Ishikawa (cell line): ENCODE data around the gene EMILIN2.

Experiments
- EP300 ChIP-seq: IDR thresholded peaks from 2 replicates; pipeline ENCODE4 v1.6.1; 2012; ENCODE audit warnings: borderline replicate concordance
- RAD21 ChIP-seq: IDR thresholded peaks from 2 replicates; pipeline ENCODE4 v1.6.1; 2012; ENCODE audit warnings: low read depth
- TAF1 ChIP-seq: IDR thresholded peaks from 2 replicates; pipeline ENCODE4 v1.6.1; 2012; ENCODE audit warnings: low read depth, mild to moderate bottlenecking
- TCF12 ChIP-seq: IDR thresholded peaks from 2 replicates; pipeline ENCODE4 v1.6.1; 2012; ENCODE audit warnings: low read depth
- TEAD4 ChIP-seq: IDR thresholded peaks from 2 replicates; pipeline ENCODE4 v1.6.1; 2012
- YY1 ChIP-seq: IDR thresholded peaks from 2 replicates; pipeline ENCODE4 v1.6.1; 2012; ENCODE audit warnings: low read depth
- TF ChIP-seq, protein P1 (sequence below): IDR thresholded peaks from 2 replicates; pipeline ENCODE4 v1.6.1; 2012
- TF ChIP-seq, protein P2 (sequence below): IDR thresholded peaks from 2 replicates; pipeline ENCODE4 v1.6.1; 2012

DNA sequence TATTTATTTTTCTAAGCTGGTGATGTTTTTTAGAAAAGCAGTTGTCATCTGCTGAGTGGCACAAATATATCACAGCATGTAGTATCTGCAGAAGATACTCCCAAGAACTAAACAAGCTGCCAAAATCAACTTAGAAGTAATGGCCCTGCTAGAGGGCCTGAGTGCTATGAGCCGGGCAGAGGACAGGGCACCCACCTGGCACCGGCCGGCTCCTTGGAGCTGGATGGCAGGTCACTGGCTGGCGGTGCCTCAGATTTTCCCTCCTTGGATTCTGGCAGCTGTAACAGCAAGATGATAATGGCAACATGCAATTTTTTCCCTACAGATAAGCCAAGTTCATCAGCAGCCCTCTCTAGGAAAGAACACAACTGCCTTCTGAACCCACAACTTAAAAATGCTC is 79.7 kb downstream of the EMILIN2 start:
- TF ChIP-seq TEAD4 (no peak), TAF1 (no peak), EP300 (no peak), RAD21 (no peak), YY1 (no peak), TCF12 (no peak)
- TF ChIP-seq, protein P1, sequence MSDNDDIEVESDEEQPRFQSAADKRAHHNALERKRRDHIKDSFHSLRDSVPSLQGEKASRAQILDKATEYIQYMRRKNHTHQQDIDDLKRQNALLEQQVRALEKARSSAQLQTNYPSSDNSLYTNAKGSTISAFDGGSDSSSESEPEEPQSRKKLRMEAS, result no peak
- TF ChIP-seq, protein P2, sequence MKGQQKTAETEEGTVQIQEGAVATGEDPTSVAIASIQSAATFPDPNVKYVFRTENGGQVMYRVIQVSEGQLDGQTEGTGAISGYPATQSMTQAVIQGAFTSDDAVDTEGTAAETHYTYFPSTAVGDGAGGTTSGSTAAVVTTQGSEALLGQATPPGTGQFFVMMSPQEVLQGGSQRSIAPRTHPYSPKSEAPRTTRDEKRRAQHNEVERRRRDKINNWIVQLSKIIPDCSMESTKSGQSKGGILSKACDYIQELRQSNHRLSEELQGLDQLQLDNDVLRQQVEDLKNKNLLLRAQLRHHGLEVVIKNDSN, result no peak
